Mesenchymal stem cell (in vitro differentiated cells and primary cell): ENCODE results near the gene FFAR2.

Experiments used
- DNase-seq: peaks from one replicate; pipeline ENCODE4 v3.0.0-alpha.2; 2013
- H2AFZ ChIP-seq: one replicate; pipeline ENCODE4 v1.6.1; 2013; ENCODE audit warnings: low read depth, mild to moderate bottlenecking, control low read depth, inconsistent platforms, low read length, moderate library complexity
- H2AK5ac ChIP-seq: 2 replicates; pipeline ENCODE4 v1.6.1; 2013; ENCODE audit warnings: low read length, moderate library complexity, mild to moderate bottlenecking, inconsistent platforms; ENCODE audit not compliant: severe bottlenecking
- H2BK120ac ChIP-seq: one replicate; pipeline ENCODE4 v1.6.1; 2013; ENCODE audit warnings: low read depth, mild to moderate bottlenecking, inconsistent platforms, low read length, moderate library complexity
- H2BK12ac ChIP-seq, 2 experiments: one replicate each; pipeline ENCODE4 v1.6.1; 2013; ENCODE audit warnings: inconsistent platforms in 2 of 2, low read length in 2 of 2, mild to moderate bottlenecking in 2 of 2, moderate library complexity in 2 of 2, control low read depth in 1 of 2
- H2BK15ac ChIP-seq: one replicate; pipeline ENCODE4 v1.6.1; 2013; ENCODE audit warnings: mild to moderate bottlenecking, low read depth, inconsistent platforms; ENCODE audit not compliant: poor library complexity, severe bottlenecking
- H2BK5ac ChIP-seq: 2 replicates; pipeline ENCODE4 v1.6.1; 2013; ENCODE audit warnings: low read depth, mild to moderate bottlenecking, low read length, control low read depth, inconsistent platforms; ENCODE audit not compliant: poor library complexity, severe bottlenecking
- H3K14ac ChIP-seq, 2 experiments: one replicate each; pipeline ENCODE4 v1.6.1; 2013; ENCODE audit warnings: inconsistent platforms in 2 of 2, low read length in 2 of 2, control low read depth in 1 of 2, mild to moderate bottlenecking in 1 of 2, moderate library complexity in 1 of 2
- H3K18ac ChIP-seq, 2 experiments: one replicate each; pipeline ENCODE4 v1.6.1; 2013; ENCODE audit warnings: inconsistent platforms in 2 of 2, low read length in 2 of 2, control low read depth in 1 of 2, low read depth in 1 of 2, mild to moderate bottlenecking in 1 of 2
- H3K23ac ChIP-seq, 2 experiments: one replicate each; pipeline ENCODE4 v1.6.1; 2013; ENCODE audit warnings: inconsistent platforms in 2 of 2, low read length in 2 of 2, mild to moderate bottlenecking in 2 of 2, moderate library complexity in 2 of 2, control low read depth in 1 of 2
- H3K27ac ChIP-seq: 2 replicates; pipeline ENCODE4 v1.5.1; 2013; ENCODE audit warnings: mild to moderate bottlenecking, moderate library complexity, low read length, control low read depth, inconsistent platforms; ENCODE audit not compliant: poor library complexity, severe bottlenecking
- H3K27me3 ChIP-seq, 2 experiments: 2 replicates each; pipeline versions ENCODE4 v1.6.1 to v1.7.0; 2013; ENCODE audit warnings: low read length in 2 of 2, mild to moderate bottlenecking in 2 of 2, moderate library complexity in 2 of 2, control low read depth in 1 of 2, inconsistent platforms in 1 of 2; ENCODE audit not compliant: control insufficient read depth in 1 of 2, insufficient read depth in 1 of 2
- H3K36me3 ChIP-seq, 2 experiments: 2 replicates each; pipeline versions ENCODE4 v1.6.1 to v1.7.0; 2013; ENCODE audit warnings: low read length in 2 of 2, control low read depth in 1 of 2, inconsistent platforms in 1 of 2, low read depth in 1 of 2, mild to moderate bottlenecking in 1 of 2; ENCODE audit not compliant: insufficient read depth in 2 of 2, control insufficient read depth in 1 of 2
- H3K4ac ChIP-seq, 2 experiments: one replicate each; pipeline ENCODE4 v1.6.1; 2013; ENCODE audit warnings: inconsistent platforms in 2 of 2, low read length in 2 of 2, mild to moderate bottlenecking in 2 of 2, moderate library complexity in 2 of 2, control low read depth in 1 of 2, low read depth in 1 of 2
- H3K4me1 ChIP-seq: 2 replicates; pipeline ENCODE4 v1.6.1; 2013; ENCODE audit warnings: low read depth, low read length, control low read depth; ENCODE audit not compliant: control insufficient read depth, insufficient read depth
- H3K4me2 ChIP-seq: 2 replicates; pipeline ENCODE4 v1.6.1; 2013; ENCODE audit warnings: low read length, mild to moderate bottlenecking, inconsistent platforms; ENCODE audit not compliant: poor library complexity, severe bottlenecking
- H3K4me3 ChIP-seq, 2 experiments: 2 replicates each; pipeline versions ENCODE4 v1.5.1 to v1.7.0; 2013; ENCODE audit warnings: low read length in 2 of 2, mild to moderate bottlenecking in 2 of 2, control low read depth in 1 of 2, low read depth in 1 of 2; ENCODE audit not compliant: insufficient read depth in 1 of 2
- H3K79me1 ChIP-seq: replicated peaks from 2 replicates; pipeline ENCODE4 v1.6.1; 2013; ENCODE audit warnings: mild to moderate bottlenecking, control low read depth, low read length, inconsistent platforms; ENCODE audit not compliant: poor library complexity, severe bottlenecking
- H3K9ac ChIP-seq: 2 replicates; pipeline ENCODE4 v1.7.0; 2013; ENCODE audit warnings: mild to moderate bottlenecking, low read length, moderate library complexity
- H3K9me3 ChIP-seq: 2 replicates; pipeline ENCODE4 v1.7.0; 2013; ENCODE audit warnings: mild to moderate bottlenecking, low read length; ENCODE audit not compliant: control insufficient read depth
- H4K8ac ChIP-seq: one replicate; pipeline ENCODE4 v1.6.1; 2013; ENCODE audit warnings: inconsistent platforms, mild to moderate bottlenecking, low read length, moderate library complexity
- H4K91ac ChIP-seq: one replicate; pipeline ENCODE4 v1.6.1; 2013; ENCODE audit warnings: mild to moderate bottlenecking, low read length, inconsistent platforms
- WGBS: methylation state at CpG from one replicate; pipeline ENCODE4 v1.1.7; 2013; ENCODE audit warnings: mixed read lengths; 5-methylcytosine and 5-hydroxymethylcytosine counted together

Gene FFAR2

DNA sequence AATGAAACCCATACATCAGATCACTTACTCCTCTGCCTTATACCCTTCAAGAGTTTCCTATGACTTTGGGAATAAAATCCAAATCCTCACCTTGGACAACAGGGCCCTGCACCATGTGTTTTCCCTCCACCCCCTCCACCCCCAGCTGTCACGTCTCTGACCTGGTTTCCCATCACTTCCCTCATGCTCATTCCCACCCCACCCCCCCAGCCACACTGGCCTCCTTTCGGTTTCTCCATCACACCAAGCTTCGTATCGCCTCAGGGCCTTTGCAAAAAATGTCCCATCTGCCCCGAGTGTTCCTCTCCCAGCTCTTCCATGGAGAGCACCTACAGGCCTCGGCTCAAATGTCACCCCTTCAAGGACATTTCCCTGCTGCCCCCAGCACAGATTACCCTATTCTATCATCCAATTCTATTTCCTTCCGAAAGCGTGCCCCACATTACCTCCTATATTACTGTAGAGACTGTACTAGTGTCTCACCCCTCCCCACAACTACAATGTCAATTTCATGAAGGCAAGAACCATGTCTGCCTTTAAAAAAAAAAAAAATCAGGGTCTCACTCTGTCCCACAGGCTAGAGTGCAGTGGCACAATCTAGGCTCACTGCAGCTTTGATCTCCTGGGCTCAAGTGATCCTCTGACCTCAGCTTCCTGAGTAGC is 16.8 kb upstream of the FFAR2 start:
- H2BK120ac ChIP-seq = no peak overlapping the region
- H2BK5ac ChIP-seq = no peak overlapping the region
- no peak overlapping the region for H2AFZ ChIP-seq
- 75% methylated on average over 8 of the region's 8 CpGs for WGBS
- H3K9me3 ChIP-seq = no peaks in the 10 kb centered on the region
- H3K4me1 ChIP-seq = peaks cover 3% of the 10 kb centered on the region
- no peak overlapping the region for H4K91ac ChIP-seq
- H3K79me1 ChIP-seq = no peaks in the 10 kb centered on the region
- H3K36me3 ChIP-seq = no peaks in the 10 kb centered on the region
- H2BK12ac ChIP-seq = no peak overlapping the region
- H3K4me3 ChIP-seq = no peak overlapping the region
- peaks cover 0 to 36% of the 10 kb centered on the region in 2 experiments for H3K27me3 ChIP-seq
- H3K14ac ChIP-seq = no peak overlapping the region
- no peak overlapping the region for H3K9ac ChIP-seq
- H3K27ac ChIP-seq = no peak overlapping the region
- H3K23ac ChIP-seq = no peak overlapping the region
- no peak overlapping the region for H4K8ac ChIP-seq
- peak; percentile 22 for DNase-seq
- no peak overlapping the region for H2AK5ac ChIP-seq
- no peak overlapping the region for H3K18ac ChIP-seq
- no peak overlapping the region for H3K4me2 ChIP-seq
- H2BK15ac ChIP-seq = no peak overlapping the region
- no peak overlapping the region for H3K4ac ChIP-seq

DNA sequence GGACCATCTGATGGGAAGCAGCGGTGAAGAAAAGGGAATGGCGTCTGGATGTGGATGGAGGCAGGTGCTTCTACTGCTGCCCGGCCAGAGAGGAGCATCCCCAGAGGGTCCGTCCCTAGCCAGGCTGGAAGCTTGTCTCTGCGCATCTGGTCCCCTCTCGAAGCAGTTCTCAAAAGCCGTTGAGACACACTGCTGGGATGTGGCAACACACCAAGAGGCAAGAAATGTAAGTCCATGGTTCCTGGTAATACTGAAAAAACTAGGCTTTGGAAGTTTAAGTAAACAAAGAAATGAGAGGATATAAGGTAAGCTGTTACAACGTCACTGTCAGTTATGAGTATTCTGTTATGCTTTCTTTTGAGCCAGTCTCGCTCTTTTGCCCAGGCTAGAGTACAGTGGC is 15.1 kb upstream of the FFAR2 start:
- Histone ChIP-seq H3K9me3 (no peaks in the 10 kb centered on the region), H3K27ac (no peak overlapping the region), H2BK120ac (no peak overlapping the region), H2AK5ac (no peak overlapping the region), H3K4me1 (peaks cover 3% of the 10 kb centered on the region), H2BK5ac (no peak overlapping the region), H4K91ac (no peak overlapping the region), H3K14ac (no peak overlapping the region), H3K4me2 (no peak overlapping the region), H4K8ac (no peak overlapping the region), H3K18ac (no peak overlapping the region), H3K36me3 (no peaks in the 10 kb centered on the region), H3K79me1 (no peaks in the 10 kb centered on the region), H2BK15ac (no peak overlapping the region), H3K4me3 (no peak overlapping the region), H3K23ac (no peak overlapping the region), H2BK12ac (no peak overlapping the region), H2AFZ (no peak overlapping the region), H3K4ac (no peak overlapping the region), H3K9ac (no peak overlapping the region), H3K27me3 (peaks cover 0 to 43% of the 10 kb centered on the region in 2 experiments)
- WGBS = 92% methylated on average over 9 of the region's 9 CpGs
- no peak for DNase-seq

DNA sequence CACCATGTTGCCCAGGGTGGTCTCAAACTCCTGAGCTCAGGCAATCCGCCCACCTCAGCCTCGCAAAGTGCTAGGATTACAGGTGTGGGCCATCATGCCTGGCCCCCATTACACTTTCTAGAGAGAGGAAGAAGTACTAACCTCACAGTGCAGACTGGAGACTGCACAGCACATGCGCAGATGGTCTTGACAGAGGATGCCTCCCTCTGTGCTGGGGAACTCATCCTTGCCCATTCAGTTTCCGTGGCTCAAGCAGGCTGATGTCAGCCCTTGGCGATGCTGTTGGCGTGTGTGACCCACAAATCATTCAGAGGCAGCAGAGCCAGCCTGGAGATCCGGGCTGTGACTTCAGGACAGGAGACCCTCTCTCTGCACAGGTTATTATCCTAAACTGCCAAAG is 14.6 kb upstream of the FFAR2 start:
- Histone ChIP-seq H3K4me1 (peaks cover 3% of the 10 kb centered on the region), H3K14ac (no peak overlapping the region), H2BK5ac (no peak overlapping the region), H4K91ac (no peak overlapping the region), H2BK12ac (no peak overlapping the region), H2BK15ac (no peak overlapping the region), H3K9ac (no peak overlapping the region), H2AFZ (no peak overlapping the region), H3K4me2 (no peak overlapping the region), H3K79me1 (no peaks in the 10 kb centered on the region), H2AK5ac (no peak overlapping the region), H3K4me3 (no peak overlapping the region), H3K9me3 (no peaks in the 10 kb centered on the region), H3K4ac (no peak overlapping the region), H3K18ac (no peak overlapping the region), H3K27me3 (peaks cover 0 to 48% of the 10 kb centered on the region in 2 experiments), H2BK120ac (no peak overlapping the region), H3K27ac (no peak overlapping the region), H4K8ac (no peak overlapping the region), H3K36me3 (no peaks in the 10 kb centered on the region), H3K23ac (no peak overlapping the region)
- 83% methylated on average over 7 of the region's 7 CpGs for WGBS
- no peak for DNase-seq

DNA sequence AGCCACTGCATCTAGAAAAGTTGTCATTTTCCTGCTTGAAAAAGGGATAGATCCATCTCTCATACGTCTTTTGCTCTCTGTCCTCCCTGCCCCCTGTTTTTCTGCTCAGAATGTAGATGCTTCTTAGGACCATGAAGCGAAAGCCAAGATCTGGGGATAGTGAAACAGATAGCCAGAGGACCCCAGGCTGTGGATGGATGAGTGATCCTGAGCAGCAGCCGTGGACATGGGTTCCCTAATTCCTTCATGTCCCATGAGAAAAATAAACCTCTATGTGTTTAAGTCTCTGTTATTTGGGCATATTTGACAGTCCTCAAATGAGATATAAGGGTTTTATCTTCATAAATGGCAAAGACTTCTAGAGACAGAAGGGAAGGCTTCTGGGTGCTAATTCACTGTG is 12.2 kb upstream of the FFAR2 start:
- H2BK15ac ChIP-seq = no peak overlapping the region
- no peak overlapping the region for H3K27ac ChIP-seq
- no peak overlapping the region for H2BK5ac ChIP-seq
- H2AFZ ChIP-seq = no peak overlapping the region
- H3K4me2 ChIP-seq = no peak overlapping the region
- WGBS = 60% methylated on average over 1 of the region's 3 CpGs
- H3K36me3 ChIP-seq = no peaks in the 10 kb centered on the region
- H3K9me3 ChIP-seq = no peaks in the 10 kb centered on the region
- H3K27me3 ChIP-seq = peaks cover 0 to 36% of the 10 kb centered on the region in 2 experiments
- peak overlapping the region in 1 of 2 experiments; percentile 30 for H2BK12ac ChIP-seq
- H2BK120ac ChIP-seq = no peak overlapping the region
- H3K4me3 ChIP-seq = peak overlapping the region in 1 of 2 experiments; percentile 42
- H2AK5ac ChIP-seq = no peak overlapping the region
- H3K9ac ChIP-seq = peak overlapping the region; percentile 76
- H3K23ac ChIP-seq = no peak overlapping the region
- H3K18ac ChIP-seq = peak overlapping the region in 1 of 2 experiments; percentile 55
- peak; percentile 37 for DNase-seq
- H4K8ac ChIP-seq = peak overlapping the region; percentile 10
- H3K14ac ChIP-seq = peak overlapping the region in 1 of 2 experiments; percentile 11
- no peak overlapping the region for H3K4ac ChIP-seq
- H4K91ac ChIP-seq = peak overlapping the region; percentile 70
- H3K79me1 ChIP-seq = no peaks in the 10 kb centered on the region
- H3K4me1 ChIP-seq = peaks cover 3% of the 10 kb centered on the region
